ENCODE measurements around the gene MICALL2.
A peak's percentile ranks its signal among the peaks of the same experiment; 100 is the strongest.
"Not testable (repeated sequence)": the region's sequence is repeated elsewhere in the genome, so short reads cannot be mapped to it uniquely, and the experiment has no call there.

The MICALL2 gene

DNA sequence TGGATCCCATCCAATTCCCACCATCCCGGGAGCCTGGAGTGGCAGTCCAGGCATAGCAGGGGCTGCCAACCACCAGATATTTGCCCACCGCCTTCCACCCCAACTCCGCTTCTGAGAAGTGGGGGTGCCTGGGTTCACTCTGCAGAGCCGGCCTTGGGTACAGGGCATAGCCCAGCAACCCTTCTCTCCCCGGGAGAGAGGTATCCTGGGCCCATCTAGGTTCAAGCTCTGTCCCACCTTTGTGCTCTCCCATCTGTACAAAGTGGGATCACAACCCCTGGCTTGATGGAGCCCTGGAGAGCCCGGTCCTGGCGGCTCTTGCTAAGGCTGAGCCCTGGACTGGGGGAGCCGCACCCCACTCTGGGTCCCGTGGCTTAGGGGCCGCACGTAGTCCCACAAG, 12.2 kb downstream of the MICALL2 start:
- no peak for DNase-seq

DNA sequence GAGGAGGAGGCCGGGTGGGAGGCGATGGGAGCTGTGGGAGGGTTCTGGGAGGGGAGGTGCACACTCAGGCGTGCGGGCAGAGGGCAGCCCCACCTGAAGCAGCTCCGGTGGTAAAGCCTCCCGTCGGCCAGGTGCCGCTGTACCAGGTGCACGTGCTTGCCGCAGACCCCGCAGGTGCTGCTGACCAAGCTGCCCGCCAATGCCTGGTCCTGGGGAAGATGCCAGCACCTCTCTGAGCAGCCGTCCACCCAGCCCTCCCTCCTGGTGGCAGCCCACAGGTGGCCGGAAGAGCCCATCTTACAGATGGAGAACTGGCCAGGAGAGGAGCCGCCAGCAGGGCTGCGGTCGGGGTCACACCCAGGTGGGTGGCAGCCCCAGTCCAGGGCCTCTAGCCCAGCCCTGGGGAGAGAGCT, 12.6 kb downstream of the MICALL2 start:
- no peak for DNase-seq

DNA sequence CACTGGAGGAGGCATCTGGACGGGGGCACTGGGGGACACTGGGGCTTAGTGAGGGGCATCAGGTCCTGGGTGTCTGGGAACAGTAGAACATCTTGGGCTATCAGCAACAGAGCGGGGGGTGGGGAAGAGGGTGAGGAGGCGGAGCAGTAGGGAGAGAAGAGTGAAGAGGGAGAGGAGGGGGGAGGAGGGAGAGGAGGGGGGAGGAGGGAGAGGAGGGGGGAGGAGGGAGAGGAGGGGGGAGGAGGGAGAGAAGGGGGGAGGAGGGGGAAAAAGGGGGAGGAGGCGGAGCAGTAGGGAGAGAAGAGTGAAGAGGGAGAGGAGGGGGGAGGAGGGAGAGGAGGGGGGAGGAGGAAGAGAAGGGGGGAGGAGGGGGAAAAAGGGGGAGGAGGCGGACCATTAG, 13.2 kb downstream of the MICALL2 start:
- DNase-seq: not testable (repeated sequence)

DNA sequence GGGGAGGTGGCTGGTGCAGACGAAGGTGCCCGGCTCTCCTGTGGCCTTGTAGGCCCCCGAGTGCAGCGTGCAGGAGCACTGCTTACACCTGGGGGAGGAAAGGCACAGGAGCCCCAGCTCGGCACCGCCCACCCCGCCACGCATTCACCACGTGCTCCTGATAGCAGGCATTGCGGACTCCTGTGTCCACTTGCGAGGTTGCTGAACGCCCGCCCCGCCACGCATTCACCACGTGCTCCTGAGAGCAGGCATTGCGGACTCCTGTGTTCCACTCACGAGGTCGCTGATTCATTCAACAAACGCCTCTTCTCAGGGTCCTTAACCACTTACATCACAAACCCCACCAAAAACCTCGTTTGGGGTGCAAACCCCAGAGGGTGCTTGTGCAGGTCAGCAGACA, 13.9 kb downstream of the MICALL2 start:
- DNase-seq: no peak

DNA sequence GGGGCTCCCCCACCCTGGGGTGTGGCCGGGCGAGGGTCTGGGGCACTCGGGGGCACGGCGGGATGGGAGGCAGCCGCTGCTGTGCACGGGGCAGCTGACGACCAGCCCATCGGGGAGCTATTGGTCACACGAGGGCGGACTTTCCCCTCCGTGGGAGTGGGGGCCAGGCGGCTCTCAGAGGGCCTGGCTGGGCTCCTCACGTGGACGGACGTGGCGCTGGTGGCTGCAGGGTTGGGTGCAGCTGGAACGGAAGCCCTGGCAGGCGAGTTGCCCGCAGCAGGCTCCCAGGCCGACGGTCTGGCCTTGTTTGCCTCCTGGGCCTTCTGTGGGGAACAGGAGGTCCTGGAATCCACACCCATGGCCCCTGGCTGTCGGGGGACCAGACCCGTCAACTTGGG, 14.3 kb downstream of the MICALL2 start:
- no peak for DNase-seq

DNA sequence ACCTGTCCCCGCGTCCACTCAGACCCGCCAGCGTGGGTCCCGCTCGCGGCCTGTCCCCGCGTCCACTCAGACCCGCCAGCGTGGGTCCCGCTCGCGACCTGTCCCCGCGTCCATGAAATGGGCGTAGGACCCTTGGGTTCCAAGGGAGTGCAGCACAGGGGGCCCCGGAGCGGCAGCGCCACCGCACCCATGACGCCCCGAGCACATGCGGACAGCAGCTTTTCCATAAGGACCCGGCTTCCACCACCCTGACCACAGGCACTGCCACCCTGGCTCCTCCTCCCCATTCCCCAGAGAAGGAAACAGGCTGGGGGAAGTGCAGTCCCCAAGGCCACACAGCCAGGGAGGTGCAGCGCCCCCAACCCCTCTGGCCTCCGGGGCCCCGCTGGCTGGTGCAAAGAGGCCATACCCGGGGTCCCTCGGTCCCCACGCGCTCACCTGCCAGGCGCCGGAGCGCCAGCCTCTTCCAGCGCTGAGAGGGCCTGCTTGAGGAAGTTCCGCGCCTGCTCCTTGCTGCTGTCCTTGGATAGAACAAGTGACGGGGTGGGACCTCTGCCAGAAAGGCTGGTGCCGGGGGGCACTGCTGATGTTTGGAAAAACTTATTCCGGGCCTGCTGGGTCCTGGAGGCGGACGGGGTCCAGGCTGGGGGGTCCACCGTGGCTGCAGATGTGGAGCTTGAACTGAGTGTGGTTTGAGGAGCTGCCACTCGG, 14.9 kb downstream of the MICALL2 start:
- DNase-seq: no peak

DNA sequence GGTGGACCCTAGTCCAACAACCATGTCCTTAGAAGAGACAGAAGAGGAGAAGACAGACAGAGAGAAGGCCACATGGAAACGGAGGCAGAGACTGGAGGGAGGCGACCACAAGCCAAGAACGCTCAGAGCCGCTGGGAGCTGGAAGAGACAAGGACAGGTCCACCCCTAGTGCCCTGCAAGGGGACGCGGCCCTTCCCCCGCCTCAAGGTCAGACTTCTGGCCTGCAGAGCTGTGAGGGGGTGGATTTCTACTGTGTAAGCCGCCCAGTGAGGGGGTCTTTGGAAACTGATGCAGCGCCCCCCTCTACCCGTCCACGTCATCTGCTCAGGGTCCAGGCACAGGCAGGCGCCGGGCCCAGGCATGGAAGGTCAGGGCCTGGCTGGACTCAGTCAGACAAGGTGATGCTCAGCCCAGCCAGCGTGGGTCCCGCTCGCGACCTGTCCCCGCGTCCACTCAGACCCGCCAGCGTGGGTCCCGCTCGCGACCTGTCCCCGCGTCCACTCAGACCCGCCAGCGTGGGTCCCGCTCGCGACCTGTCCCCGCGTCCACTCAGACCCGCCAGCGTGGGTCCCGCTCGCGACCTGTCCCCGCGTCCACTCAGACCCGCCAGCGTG, 15.6 kb downstream of the MICALL2 start:
- not testable (repeated sequence) for DNase-seq

DNA sequence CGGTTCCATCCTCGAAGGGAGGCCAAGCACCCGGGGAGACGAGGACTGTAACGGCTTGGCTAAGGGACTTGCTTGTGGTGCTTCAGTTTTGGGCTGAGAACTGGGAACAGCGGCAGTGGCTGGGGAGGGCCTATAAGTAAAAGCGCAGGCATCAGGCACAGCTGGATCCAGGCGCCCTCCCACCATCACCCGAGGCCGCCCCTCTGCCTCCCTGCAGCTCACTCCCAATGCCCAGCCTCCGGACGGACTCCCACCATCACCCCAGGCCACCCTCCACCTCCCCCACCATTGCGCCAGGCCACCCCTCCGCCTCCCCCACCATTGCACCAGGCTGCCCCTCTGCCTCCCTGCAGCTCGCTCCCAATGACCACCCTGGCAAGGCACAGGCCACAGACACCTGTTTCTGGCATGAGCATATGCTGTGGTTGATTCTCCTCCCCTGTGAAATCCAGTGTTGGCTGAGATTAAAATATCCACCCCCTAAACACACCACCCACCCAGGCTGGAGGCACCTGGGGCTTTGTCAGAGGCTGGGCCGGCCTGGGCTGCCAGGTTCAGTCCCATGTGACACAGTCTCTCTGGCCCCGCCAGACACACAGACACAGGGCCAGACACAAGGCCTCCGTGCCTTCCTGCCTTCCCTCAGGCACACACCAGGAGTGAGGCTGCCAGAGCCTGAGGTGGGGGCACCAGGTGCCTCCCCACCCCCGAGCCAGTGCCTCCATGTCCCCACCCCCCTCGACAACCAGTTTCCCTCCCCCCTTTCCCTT, 16.7 kb downstream of the MICALL2 start:
- DNase-seq: no peak

DNA sequence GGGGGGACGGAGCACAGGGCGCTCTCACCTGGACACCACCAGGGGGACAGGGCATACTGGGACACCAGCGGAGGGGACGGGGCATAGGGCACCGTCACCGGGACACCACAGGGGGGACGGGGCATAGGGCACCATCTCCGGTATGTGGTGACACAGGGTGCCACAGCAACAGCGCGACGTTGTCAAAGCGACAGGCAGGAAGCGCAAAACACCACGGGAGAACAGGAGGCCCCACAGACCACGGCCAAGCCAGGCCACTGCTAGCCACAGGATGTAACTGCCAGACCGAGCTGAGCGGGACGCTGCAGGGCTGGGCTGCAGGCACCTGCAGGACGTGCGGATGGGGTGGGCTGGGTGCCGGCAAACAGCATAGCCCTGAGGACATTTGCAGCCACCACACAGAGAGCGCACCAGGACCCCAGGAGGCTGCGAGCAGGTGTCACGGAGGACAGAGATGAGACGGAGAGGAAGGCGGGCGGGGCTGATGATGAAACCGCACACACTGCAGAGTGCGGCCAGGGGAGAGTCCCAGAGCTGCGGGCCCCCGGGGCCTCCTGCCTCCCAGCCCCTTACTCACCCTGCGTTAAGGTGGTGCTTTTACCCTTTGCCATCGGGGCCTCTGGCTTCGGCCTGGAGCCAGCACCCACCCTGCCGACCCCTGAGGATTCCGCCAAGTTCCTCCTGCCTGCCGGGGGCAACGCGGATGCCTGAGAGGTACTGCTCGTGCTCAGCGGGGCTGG, 17.5 kb downstream of the MICALL2 start:
- no peak for DNase-seq

DNA sequence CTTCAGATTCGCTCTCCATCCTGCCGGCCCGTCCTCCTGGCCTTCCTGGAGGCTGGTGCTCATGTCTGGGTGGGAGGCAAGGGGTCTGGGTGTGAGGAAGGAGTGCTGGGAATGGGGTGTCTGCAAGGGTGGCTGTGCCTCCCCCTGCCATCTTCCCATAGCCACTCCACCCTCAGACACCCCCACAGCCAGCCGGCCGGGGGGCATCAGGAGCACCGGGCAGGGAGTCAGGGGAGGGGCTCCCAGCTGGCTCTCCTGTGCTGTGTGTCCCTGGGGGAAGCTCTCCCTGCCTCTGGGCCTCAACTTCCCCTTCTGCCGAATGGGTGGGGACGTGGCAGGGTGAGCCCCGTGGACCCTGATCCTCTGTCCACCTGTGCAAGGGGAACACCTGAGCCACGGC, 18.6 kb downstream of the MICALL2 start:
- no peak for DNase-seq

DNA sequence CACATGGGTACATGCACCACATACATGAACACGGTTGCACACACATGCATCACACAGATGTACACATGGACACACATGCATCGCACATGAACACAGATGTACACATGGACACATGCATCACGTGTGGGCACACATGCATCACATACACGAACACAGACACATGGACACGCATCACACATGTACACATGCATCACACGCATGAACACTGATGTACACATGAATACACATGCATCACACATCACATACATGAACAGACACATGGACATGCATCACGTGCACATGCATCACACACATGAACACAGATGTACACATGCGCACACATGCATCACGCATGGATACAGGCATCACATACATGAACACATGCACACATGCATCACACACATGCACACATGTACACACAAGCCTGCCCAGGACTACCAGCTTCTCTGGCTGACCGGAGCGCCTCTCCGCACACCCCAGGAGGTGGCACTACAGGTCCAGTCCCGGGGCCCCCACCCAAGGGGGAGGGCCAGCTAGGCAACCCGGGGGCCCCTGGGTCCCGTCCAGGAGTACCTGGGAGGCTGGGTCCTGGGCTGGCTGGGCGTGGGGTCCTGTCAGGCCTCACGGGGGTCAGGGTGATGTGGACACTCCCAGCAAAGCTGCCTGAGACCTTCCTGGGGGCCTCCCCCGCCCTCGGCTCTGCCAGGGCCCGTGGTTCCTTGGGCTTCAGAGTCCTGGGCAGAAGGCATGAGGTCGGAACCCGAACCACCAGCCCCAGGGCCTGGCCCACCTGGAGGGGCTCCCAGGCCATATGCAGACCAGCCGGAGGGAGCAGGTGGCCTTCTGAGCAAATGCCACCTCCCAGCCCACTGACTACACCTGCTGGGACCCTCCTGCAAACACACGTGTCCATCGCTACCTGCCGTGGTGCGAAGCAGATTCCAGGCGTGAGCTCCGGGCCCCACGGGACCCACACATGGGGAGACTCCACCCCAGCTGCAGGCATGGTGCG, 19.6 kb downstream of the MICALL2 start:
- no peak for DNase-seq

DNA sequence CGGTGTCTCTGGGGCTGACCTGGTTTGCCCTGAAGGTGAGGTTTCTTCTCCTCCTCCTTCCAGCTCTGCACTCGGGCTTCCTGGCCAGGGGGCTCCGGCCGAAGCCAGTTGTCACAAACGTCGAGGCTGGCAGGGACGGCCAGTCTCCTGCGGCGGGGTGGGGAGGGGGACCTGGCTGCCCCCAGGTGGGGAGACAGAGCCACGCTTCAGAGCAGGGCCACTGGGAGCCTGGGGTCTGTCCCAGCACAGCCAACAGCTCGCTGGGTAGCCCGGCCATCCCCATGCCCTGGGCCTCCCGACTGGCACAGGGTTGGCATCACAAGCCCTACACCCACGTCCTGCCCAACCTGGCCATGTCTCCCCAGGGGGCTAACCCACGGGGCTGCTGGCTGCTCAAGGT, 20.4 kb downstream of the MICALL2 start:
- no peak for DNase-seq

DNA sequence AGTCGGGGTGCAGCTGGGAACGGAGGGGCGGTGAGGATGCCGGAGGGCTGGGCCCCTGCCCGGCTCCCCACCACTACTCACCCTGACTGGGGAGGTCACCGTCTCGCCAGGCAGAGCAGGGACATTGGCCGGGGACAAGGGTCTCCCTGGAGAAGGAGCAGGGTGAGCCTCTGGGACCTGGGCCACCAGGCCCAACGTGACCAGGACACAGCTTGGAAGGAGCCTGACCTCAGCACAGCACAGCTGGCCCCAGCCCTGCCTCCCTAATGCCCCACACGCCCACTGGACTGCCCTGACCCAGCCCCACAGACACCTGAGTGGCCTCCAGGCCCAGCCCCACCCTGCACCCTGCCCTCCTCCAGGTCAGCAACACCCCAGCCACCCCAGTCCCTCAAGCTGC, 21.1 kb downstream of the MICALL2 start:
- DNase-seq: no peak

DNA sequence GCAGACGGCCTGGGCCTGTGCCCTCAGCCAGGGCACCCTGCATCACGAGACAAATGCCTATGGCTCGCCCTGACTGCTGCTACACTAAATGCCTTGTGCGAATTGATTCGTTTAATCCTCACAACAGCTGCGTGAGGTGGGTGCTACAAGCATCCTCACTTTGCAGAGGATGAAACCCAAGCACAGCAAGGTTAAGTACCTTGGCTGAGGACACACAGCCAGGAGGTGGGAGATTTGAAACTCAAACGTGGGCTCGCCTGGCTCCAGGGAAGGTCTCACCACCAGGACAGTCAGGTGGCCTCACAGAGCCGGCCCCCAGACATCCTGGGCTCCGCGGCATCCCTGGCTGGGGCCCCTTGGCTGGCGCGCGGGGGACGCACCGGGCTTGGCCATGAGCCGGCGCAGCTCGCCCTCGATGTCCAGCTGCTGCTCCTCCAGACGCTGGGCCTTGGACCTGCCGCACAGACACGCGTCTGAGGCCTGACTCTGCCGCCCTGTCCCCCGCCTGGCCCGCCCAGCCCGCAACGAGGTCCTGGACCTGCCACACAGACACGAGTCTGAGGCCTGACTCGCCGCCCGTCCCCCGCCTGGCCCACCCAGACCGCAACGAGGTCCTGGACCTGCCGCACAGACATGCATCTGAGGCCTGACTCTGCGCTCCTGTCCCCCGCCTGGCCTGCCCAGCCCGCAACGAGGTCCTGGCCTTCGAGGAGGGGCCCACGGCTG, 22.0 kb downstream of the MICALL2 start:
- no peak for DNase-seq

DNA sequence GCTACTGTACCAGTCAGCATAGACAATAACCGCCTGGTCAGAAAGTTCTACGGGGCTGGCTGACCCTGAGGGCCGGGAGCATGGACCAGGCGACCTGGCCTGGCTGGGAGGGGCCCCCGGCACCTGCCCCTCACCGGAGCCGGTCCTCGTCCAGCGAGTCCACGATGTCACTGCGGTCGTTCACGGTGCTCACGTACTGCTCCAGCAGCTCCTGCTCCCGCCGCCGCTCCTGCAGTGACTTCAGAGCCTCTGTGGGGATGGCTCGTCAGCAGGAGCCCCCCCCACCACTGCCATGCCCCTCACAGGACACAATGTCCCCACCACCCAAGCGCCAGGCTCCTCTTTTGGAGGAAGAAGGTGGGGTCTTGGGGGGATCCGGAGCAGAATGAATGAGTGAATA, 22.7 kb downstream of the MICALL2 start:
- no peak for DNase-seq

DNA sequence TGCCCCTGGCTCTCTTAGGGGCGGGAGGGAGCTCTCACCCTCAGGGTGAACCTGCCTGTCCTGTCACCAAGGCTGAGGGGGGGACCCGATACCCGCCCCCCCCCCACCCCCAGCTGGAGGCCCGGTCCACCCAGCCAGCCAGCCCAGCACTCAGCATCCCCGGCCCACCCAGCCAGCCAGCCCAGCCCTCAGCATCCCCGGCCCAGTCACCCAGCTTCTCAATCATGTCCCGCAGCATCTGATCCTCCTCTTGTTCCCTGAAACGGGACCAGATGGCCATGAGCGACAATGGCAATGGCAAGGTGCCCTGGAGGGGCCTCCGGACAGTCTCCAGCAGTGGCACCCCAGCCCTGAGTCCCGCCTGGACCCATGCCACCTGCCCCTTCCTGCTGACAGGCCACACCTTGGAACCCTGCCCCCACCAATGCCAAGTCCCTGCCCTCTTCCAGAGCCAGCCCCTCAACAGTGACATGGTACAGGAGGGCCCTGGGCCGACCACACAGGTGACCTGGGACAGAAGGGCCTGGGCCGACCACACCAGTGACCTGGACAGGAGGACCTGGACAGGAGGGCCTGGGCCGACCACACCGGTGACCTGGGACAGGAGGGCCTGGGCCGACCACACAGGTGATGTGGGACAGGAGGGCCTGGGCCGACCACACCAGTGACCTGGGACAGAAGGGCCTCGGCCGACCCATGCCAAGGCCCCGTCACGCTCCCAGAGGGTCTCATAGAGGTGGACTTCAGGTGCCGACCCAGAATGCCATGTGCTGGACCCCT, 24.2 kb downstream of the MICALL2 start:
- no peak for DNase-seq

DNA sequence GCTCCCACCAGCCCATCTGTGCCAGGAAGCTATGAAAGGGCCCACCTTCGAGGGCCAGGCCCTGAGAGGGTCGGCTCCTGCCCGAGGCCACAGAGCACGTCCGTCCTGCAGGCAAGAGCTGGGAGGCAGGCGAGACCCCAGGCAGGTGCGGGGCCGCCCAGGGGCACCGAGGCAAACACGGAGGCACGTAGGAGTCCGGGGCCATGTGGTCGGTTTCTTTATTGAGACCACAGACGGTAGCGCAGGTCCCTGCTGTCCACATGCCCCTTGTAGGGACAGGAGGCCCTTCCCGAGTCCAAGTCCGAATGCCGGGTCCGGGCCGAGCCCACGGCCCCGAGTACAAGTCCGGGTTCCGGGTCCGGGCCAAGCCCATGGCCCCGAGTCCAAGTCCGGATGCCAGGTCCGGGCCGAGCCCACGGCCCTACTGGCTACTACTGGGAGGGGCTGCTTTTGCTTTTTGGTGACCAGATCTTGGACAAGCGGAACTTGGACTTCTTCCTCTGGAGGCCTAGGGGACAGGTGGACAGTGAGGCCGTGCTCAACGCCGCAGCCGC, 25.0 kb downstream of the MICALL2 start:
- no peak for DNase-seq

DNA sequence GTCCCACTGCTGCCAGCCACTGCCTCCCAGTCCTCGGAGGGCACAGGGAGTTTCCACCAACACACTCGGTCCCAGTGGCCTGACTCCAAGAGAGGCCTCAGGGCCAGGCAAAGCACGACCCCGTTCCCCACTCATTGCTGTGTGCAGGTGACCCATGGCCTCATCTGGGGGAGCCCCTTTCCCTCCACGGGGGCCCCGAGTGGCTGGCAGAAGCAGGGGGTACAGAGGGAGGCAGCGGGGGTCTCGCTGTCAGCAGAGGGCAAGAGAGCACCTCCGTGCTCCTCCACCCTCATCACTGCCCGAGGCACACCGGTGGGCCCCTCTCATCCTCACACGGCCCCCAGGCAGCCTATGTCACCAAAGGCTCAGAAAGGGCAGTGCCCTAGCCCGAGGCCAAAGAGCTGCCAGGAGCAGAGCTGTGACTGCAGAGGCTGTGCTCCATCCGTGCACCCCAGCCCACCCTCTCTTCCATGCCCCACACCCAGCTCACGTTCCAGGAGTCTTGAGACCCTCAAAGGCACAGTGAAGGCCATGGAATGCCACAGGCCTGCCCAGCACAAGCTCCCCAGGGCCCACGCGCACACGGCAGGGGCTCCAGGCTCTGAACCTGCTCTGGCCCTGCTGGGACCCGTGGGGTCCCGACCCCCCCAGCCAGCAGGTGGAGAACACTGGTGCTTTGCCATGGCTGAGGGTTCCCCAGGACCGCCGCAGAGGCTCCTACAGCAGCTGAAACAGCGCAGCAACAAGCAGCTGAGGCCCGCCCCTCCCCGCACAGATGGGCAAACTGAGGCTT, 25.9 kb downstream of the MICALL2 start:
- DNase-seq: no peak

DNA sequence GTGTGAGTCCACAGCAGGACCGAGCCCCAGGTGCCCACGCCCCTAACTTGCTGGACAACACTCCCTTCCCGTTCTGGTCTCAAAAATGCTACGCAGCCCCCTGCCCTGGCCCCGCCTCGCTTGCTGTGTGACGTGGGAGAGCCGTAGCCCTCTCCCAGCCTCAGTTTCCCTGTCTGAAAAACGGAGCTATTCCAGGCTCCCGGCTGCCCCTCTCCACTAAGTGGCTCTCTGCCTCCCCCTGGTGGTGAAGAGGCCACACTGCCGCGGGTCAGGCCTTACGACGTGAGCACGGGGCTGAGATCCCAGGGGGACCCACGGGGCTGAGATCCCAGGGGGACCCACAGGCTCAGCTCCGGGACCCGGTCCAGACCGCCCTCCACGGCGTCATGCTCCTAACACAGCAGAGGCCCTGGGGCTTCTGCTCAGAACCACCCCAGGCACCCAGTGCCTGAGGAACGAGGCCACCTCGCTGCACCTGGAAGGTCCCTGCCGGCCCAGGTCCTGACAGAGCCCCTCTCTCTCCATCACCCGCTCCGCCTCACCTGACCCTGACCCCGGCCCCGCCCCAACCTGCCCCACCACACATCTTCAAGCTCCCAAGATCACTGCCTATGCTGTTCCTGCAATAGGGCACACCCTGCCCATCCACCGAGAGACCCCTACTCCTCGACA, 26.7 kb downstream of the MICALL2 start:
- DNase-seq: peak; percentile 29
